Ammon's horn (tissue), 1 donor: ENCODE measurements around the gene AMMECR1.

Source experiments
- DNase-seq: peaks from one replicate; pipeline ENCODE4 v3.0.0-alpha.2; 2016; ENCODE audit warnings: low spot score

AMMECR1 gene

DNA sequence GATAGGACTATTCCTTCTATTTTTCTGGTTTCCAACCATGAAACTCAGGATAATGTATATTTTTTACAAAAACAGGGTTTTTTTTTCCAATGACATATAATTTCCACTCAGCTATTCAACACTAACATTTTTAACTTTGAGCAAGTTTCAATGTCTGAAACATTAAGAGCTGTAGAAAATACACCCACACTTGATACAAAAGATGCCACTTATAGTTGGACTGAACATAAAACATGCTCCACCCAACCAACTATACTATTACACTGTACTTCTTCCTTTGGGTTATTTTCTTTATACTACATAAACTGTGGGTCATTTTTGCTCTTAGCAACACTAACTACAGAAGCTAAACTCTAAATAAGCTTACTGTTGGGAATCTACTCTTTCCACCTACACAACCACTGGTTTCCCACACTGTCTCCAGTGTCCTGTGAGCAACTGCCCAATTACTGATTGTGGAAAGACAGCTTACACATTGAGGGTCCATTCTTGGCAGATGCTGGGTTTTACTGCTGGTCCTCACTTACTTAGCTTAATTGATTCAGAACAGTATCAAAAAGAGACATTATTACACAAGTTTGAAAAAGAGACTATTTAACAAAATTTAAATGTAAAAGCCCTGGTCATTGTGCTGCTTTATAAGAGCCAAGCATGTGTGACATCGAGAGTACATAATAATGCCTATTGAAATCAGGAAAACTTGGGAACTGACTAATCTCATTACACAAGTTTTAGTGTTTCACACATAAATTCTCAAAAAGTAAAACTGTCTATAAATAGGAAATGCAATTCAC lies 6.3 kb downstream of the AMMECR1 start:
- DNase-seq, result no peak

DNA sequence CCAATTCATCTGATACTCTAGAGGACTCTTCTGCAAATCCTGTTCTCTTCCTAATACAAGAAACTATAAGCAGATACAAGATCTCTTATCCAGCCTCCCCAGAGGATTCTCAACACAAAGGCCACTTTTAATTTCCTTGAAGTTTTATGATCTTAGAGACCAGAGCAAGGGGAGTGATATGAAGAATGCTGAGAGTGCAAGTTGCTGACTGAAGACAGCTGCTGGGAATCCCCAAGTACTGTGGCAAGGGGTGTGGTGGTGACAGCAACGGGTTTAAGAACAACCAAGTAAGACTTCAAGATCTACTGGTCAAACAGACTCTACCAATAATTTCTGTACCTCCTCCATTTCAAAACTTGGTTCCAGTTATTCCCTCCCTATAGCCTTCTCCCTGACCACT lies 7.0 kb downstream of the AMMECR1 start:
- no peak for DNase-seq

DNA sequence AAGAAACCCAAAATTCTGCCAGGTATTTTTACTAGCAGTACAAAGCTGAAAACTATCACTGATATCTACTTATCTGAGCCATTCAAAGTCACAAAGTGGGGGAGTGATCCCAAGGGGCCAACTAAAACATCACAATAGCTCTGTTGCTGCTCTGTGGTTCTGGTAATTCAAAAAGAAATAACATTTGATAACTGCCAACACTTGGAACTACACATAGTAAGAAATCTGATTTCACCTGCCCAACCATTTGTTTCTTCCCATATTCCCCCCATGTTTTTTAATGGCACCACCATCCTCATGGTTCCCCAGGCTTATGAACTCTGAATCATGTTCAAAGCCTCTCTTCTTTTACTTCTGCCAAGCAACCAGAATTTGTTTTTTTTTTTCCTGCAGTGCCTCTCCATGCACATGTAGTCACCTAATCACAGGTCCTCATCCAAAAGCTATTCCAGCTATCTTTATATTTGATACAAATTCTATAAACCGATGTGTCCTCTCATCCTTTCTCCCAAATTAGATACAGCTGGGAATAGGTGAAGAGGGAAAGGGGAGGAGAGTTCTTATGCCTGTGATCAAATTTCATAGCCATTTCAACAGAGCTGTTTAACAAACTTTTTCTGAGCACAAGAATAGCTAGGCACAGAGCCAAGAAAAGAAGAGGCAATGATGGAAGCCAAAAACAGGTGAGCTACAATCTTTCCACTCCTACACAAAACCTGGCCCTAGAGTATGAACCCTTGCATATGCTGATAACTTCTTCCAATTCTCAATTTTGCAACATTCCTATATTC lies 7.7 kb downstream of the AMMECR1 start:
- DNase-seq, result no peak

DNA sequence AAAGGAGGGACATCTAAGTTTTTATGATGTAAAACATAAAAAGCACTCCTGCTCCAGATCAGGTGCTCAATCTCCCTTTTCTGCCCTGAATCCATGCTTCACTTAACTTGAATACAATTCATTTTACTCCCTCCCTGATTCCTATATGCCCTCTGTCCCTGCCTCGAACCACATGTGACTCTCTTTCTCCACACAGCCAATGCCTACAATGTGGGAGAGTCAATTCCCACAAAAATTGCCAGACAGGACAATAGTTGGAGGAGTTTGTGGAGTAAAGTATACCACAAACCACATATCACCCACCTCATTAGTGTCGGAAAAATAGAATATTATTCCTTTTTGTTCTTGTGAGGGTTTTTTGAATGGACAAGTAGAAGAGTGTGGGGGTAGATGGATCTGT lies 9.7 kb downstream of the AMMECR1 start:
- DNase-seq, result no peak

DNA sequence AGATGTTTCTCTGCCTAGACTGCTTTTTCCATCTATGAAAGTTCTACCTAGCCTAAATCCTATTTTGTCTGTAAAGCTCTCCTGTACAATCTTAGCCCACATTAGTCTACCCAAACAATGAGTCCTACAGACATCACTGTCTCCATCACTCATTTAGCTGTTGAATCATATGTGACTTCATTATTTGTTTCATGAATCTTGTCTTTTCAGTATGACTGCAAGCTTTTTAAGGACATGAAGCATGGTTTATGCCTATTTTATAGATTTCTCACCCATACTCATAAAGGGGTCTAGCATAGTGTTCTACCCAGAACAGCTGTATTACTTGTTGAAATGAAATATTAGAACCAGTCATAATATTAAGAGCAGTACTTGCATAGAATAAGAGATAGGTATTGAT lies 13.0 kb downstream of the AMMECR1 start:
- DNase-seq, result no peak

DNA sequence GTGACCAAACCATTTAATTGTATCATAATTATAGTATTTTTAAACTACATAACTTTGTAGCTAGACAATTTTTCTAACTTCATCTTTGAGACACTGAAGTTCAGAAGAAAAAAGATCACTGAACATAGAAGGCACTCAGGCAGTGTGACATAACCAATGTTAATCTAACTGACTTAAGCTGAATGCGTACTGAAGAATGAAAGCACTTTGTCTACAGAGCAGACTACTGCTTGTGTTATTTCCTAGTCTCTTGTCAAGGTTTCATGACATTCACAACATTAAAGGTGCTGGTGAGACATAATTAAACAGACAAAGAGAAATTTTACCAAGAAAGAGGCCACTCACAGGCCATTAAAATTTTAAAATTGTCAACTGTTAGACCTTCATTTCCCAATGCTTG lies 13.5 kb downstream of the AMMECR1 start:
- no peak for DNase-seq

DNA sequence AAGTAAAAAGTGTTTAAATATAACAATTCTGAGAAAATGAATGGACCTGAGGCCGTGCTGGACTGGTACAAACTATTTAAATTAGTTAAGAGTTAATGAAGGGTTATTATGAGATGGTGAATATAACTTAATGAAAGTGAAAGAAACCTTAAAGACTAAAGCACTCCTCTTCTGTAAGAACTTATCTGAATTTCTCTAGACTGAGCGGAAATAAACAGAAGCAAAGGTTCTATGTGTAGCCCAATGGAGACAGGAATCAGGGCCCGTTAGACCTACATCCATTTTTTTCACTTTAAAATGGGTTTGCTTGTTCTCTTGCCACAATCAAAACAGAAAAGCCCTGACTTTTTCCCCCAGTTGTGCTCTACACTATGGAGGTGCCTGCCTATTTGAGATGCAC lies 14.9 kb downstream of the AMMECR1 start:
- DNase-seq, result no peak

DNA sequence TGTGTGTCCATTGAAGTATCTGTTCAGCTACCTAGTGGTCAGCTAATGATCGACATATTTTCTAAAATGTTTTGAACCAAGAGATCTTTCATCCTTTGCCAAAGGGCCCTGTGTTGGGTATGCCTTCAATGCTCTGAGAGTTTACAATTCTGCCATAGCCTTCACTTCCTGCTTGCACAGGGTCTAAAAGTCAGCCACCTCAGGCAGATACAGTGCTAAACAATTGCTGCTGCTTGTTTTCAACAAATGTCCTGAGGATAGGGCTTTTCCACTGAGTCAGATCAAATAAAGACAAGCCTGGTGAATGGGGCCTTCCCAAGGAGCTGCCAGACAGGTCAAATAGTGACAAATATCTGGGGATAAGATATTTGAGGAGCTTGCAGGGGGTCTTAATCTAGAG lies 16.7 kb downstream of the AMMECR1 start:
- DNase-seq, result no peak

DNA sequence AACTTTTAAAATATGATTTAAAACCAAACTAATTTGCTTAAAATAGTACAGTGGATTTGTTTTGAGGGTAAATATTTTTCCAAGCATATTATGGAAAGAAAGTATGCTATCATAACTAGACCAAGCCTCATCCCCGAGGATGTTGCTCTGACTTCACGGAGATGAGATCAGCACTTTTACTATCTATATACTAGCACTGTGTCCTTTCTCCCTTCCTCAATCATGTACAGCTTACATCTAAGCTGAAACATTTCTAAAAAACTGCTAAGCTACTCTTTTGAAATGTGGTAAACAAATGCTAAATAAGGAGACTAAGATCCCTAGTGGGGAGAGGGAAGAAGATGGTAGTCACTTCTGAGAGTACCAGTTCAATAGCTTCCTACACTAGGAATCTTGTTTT lies 23.8 kb downstream of the AMMECR1 start:
- no peak for DNase-seq

DNA sequence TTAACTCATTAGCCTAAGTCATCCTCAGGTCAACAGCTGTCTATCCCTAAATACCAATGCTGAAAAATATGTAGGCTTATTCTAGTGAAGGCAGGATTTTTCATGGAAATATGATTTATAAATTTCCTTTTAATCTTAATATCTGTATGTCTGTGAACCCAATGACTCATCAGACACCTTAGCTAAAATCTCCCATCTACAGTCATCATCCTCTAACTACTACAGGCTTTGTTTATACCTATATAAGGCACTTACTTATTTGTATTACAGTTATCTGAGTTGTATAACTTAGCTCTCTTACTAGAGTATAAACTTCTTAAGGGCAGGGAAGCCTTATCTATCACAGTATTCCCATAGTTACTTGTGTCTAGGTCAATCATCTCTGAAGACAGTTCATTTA lies 24.2 kb downstream of the AMMECR1 start:
- no peak for DNase-seq

DNA sequence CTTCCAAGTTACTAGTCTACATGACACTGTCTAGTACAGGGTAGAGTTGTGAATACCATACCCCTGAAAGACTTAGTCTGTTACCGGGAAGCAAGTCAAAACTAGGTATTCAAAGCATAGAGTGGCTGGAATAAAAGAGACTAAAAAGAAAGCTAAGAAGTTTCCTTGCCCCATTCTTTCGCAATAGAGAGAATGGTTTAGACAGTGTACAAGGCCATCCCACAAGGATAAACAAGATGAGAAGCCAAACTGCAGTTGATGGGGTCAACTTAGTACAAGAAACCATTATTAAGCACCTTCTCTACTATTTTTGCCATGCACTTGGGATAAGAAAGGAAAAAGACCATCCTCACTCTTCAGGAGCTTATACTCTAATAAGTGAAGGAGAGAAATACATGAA lies 30.3 kb downstream of the AMMECR1 start:
- no peak for DNase-seq

DNA sequence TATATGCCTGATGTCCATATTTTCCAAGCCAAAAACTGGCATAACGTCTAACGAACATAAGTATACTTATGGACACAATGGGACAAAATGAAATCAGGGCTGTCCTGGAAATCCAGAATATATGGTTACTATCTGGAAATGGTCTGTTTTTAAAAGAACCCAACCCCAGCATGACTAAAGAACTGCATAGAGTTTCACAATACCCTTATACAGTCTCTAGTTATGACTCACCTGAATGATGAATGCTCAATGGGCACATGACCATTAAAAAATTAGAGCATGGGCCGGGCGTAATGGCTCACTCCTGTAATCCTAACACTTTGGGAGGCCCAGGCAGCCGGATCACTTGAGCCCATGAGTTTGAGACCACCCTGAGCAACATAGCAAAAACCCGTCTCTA lies 31.8 kb downstream of the AMMECR1 start:
- DNase-seq, result no peak

DNA sequence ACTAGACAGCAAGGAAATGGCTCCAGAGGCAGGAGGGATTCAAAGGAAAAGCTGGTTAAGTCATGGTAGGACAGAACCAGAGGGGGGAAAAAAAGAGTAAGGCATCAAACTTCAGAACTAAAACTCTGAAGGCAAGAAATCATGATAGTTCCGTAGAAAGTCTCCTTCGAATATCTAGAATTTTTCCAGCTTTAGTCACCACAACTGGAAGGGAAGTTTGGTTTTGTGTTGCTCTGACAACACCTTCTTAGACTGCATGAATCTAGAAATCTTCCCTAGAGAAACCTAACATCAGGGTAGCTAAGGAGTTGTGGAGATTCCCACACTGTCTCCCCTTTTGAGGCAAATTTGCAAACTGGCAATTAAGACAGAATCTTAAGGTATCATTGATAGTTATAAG lies 33.7 kb downstream of the AMMECR1 start:
- DNase-seq, result no peak

DNA sequence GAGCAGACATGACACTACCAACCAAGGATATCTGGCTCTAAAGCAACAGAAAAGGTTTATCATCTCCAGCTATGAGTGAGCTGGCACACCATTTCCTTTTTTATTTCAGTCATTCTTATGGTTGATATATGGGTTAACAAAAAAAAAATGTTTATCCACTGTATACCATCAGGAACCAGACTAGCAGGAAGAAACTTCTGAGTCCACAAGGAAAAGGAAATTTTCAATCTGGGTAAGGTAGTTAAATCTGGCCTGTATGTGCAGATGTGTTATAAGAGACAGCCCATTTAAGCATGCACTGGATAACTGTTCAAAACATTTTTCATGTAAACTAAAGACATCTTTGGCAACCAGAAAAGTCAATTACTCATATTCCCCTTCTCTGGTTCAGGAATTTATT lies 35.0 kb downstream of the AMMECR1 start:
- no peak for DNase-seq

DNA sequence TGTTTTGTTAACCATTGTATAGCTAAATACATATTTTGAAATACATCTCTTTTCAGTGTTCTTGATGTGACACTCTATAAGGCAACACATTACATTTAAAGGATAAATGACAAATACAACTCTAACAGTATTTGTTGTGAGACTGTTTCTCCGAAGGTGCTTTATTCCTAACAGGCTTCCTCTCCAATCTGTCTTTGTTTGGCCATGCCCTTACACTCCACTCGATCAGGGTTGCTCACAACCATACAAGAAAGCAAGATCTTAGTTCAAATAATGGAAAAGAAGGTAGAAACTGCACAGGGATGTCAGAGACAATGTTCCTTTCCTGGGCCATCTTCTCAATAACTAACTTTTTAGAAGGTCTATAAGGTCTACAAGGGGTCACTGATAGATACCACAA lies 36.5 kb downstream of the AMMECR1 start:
- DNase-seq, result no peak

DNA sequence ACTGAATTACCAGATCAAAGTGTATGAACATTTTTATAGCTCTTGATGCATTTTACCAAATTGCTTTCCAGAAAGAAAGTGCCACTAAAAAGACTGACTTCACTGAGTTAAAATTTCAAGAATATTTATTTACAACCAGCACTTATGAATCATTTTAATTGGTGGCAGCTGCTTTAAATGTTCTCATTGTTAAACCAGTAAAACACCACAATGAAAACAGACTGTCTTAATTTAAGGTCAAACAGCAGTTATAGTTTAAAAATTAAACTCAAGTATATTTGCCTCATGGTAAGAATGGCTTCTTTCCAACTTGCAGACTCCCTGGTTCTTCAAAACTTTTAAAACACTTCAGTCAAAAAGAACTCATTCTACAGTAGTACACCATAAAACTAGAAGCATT lies 36.9 kb downstream of the AMMECR1 start:
- no peak for DNase-seq

DNA sequence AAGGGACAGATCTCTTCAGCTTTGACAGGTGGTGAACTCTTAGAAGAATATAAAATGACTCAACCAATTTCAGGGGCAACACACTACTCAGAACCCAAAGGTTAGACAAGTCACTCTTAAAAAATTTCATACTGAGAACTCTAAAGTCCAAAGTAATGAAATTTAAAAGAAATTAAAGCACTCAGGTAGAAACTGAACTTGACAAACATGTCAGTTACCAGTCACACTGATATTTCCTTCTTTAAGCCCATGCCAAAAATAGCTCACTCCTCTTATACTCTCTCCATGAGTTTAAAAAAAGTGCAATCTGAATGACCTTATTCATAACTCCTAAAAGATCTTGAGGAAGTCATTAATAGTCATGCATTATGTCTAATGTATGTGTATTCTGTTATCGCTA lies 40.3 kb downstream of the AMMECR1 start:
- no peak for DNase-seq

DNA sequence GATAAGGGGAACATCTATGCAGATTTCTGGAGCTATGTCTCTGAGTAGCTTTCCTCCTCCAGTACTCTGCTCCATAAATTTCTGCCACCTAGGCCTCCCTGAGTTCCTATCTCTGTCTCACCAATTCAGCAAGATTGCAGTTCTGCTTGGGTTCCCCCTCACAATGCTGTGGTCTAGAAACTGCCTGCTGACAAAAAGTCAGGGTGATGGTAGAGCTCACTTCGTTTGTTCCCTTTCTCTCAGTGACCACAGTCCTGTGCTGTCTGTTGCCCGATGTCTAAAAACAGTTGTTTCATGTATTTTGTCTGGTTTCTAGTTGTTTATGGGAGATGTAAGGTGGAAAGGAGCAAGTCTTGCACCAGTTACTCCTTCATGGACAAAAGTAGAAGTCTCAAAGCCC lies 41.1 kb downstream of the AMMECR1 start:
- peak; percentile 1 for DNase-seq

DNA sequence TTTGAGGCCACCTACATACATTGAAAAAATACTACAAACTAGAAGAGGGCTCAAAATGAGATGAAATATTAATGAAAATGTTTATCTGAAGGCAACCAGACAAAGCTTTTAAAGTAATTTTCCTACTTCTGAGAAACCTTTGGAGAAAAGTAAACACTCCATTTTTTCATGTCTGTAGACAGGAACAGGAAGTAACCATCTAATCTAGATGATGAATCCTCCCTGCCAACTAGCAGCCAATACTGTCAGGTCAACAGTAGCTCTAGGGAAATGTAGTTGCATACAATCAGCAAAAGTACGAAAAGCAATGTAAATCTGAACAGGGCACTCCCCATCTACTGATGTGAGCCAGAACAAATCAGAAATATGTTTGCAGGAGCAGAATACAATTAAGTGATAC lies 49.0 kb downstream of the AMMECR1 start:
- DNase-seq, result no peak

DNA sequence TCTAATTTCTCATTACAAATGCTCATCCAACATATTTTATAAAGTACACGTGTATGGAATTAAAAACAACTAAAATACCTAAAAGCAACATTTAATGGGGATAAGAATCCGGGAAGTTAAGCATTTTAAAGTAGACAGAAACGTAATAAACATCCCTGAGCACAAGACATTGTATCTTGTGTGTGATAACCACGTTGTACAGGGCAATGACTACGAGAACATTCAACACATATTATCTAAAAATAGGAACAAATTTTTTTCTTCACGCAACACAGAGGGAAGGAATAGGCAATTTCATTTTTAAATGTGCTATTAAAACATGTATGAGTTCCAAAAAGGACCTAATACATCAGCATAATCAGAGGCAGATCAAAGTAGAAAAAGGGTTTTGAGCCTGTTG lies 49.5 kb downstream of the AMMECR1 start:
- DNase-seq, result no peak

DNA sequence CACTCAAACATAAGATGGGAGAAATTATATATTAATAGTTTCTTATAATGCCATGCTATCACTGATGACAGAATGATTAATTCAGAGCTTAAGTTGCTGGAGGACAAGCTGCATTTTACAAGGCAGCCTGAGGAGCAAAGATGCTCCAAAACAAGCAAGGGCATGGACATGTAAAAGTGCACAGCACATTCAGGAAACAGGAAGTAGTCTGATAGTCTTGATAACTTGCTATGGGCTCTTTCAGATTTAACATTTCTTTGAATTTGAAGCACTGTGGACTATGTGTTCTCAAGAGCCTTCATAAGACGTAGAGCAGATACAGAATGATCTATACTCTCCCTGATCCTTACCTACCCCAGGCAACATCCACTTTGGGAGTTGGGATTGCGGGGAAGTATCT lies 50.0 kb downstream of the AMMECR1 start:
- no peak for DNase-seq

DNA sequence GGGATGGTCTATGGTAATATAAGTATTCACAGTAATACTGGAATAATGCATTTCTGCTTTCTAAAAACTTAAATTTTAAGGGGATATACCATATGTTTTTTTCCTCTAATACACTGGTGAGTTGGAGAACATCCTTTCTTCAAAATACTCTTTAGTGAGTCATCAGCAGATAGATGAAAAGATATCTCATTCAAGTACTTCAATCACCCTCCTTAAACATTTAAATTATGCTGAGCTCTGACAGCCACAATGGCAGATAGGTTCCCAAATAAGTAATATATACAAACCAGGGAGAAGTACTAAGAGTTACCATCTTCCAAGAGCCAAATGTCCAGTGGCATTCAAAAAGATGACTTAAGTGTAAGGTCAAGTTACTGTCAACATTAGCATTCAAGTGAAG lies 52.2 kb downstream of the AMMECR1 start:
- no peak for DNase-seq

DNA sequence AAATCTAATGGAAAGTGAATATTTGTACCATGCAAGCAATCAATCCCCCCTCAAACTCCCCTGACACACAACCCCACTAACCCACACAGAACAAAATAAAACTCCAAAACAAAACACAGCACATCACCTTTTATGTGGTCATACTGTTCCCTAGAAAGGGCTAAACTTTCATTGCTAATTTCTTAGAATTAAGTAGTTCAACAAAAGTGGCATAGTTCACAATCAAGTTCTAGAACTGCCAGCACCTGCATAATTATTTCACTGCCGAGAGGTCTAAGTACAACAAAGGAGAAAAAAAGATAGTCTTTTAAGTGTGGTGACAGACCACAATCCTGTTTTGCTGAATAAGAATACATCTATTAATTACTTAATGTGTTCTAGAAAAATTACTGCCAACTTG lies 58.8 kb downstream of the AMMECR1 start:
- DNase-seq, result no peak

DNA sequence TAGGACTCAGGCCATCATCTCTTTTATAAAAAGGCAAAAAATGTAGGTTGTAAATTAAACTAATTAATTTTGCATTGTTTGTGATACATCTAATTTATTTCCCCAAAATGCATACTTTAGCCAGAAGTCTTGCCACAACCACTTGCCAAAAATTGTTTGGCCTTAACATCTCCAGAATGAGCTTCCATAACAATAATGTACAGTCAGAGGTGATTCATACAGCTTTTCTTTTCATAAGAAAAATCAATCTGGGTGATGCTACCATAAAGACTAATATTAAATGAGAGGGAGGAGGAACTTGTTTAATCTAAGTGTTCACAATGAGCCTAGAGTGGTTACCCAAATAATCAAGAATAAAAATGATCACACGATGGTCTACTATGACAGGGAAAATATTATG lies 59.3 kb downstream of the AMMECR1 start:
- no peak for DNase-seq
